ENCODE results near the gene CRTC2.

CRTC2 gene

GRCh38 chr1:153939476-153939875 lies 18.9 kb downstream of the CRTC2 start:
- no peak for TF ChIP-seq CTCF (IDR thresholded peaks at IDR 0.05; ENCODE audit: low read depth, low read length)
- H3K4me3 ChIP-seq (ENCODE audit: low read depth, low read length) = no peak overlapping the region

- TF ChIP-seq CTCF (IDR thresholded peaks at IDR 0.05; ENCODE audit: low read depth, low read length) = no peak
- H3K4me3 ChIP-seq (ENCODE audit: low read depth, low read length) = no peak overlapping the region
These were observed 19.4 kb downstream of the CRTC2 start for GRCh38 chr1:153938996-153939395.

- H3K4me3 ChIP-seq (ENCODE audit: low read depth, low read length) = no peak overlapping the region
- no peak for TF ChIP-seq CTCF (IDR thresholded peaks at IDR 0.05; ENCODE audit: low read depth, low read length)
These were observed 21.1 kb downstream of the CRTC2 start for GRCh38 chr1:153937331-153937730.

- no peak for TF ChIP-seq CTCF (IDR thresholded peaks at IDR 0.05; ENCODE audit: low read depth, low read length)
- H3K4me3 ChIP-seq (ENCODE audit: low read depth, low read length) = no peak overlapping the region
These were observed 22.2 kb downstream of the CRTC2 start for GRCh38 chr1:153936011-153936802.

- no peak overlapping the region for H3K4me3 ChIP-seq (ENCODE audit: low read depth, low read length)
- no peak for TF ChIP-seq CTCF (IDR thresholded peaks at IDR 0.05; ENCODE audit: low read depth, low read length)
These were observed 23.7 kb downstream of the CRTC2 start for GRCh38 chr1:153934746-153935145.

- no peak for TF ChIP-seq CTCF (IDR thresholded peaks at IDR 0.05; ENCODE audit: low read depth, low read length)
- no peak overlapping the region for H3K4me3 ChIP-seq (ENCODE audit: low read depth, low read length)
These were observed 24.5 kb downstream of the CRTC2 start for GRCh38 chr1:153933955-153934354.

GRCh38 chr1:153933430-153933829 lies 25.0 kb downstream of the CRTC2 start:
- TF ChIP-seq CTCF (IDR thresholded peaks at IDR 0.05; ENCODE audit: low read depth, low read length) = no peak
- no peak overlapping the region for H3K4me3 ChIP-seq (ENCODE audit: low read depth, low read length)

Measured in WI38 (cell line).